ENCODE data around the gene SLMAP. TPM values are rescaled to one million over a fixed set of nuclear protein-coding genes. Genes with fewer than 3 reads are reported as not detected.

The SLMAP gene
- total and polyA plus RNA-seq, 2 experiments from 2014 or later: 28.4 to 45.2 TPM

- H3K27ac ChIP-seq: no peak overlapping the region
- TF ChIP-seq CTCF (IDR thresholded peaks at IDR 0.05; ENCODE audit: low read depth, low read length): no peak
- no peak overlapping the region for H3K4me3 ChIP-seq
- H3K27me3 ChIP-seq: no peaks in the 10 kb centered on the region
- H3K4me1 ChIP-seq (ENCODE audit: low read depth): no peaks in the 10 kb centered on the region
- no peaks in the 10 kb centered on the region for H3K9me3 ChIP-seq (ENCODE audit: low read depth)
- DNase-seq (ENCODE audit: low read depth in 1 of 2, low spot score in 1 of 2): no peak
- H3K36me3 ChIP-seq: no peaks in the 10 kb centered on the region
Observed at GRCh38 chr3:57730682-57731081, 25.4 kb upstream of the SLMAP start.

GRCh38 chr3:57731311-57731710 is 24.8 kb upstream of the SLMAP start:
- no peaks in the 10 kb centered on the region for H3K9me3 ChIP-seq (ENCODE audit: low read depth)
- no peak for DNase-seq (ENCODE audit: low read depth in 1 of 2, low spot score in 1 of 2)
- TF ChIP-seq CTCF (IDR thresholded peaks at IDR 0.05; ENCODE audit: low read depth, low read length): no peak
- no peak overlapping the region for H3K27ac ChIP-seq
- no peaks in the 10 kb centered on the region for H3K36me3 ChIP-seq
- no peaks in the 10 kb centered on the region for H3K4me1 ChIP-seq (ENCODE audit: low read depth)
- H3K4me3 ChIP-seq: no peak overlapping the region
- H3K27me3 ChIP-seq: no peaks in the 10 kb centered on the region

- no peak for DNase-seq (ENCODE audit: low read depth in 1 of 2, low spot score in 1 of 2)
- Histone ChIP-seq H3K27ac (no peak overlapping the region), H3K9me3 (ENCODE audit: low read depth) (no peaks in the 10 kb centered on the region), H3K27me3 (no peaks in the 10 kb centered on the region), H3K4me1 (ENCODE audit: low read depth) (no peaks in the 10 kb centered on the region), H3K4me3 (no peak overlapping the region), H3K36me3 (no peaks in the 10 kb centered on the region)
- no peak for TF ChIP-seq CTCF (IDR thresholded peaks at IDR 0.05; ENCODE audit: low read depth, low read length)
Observed at GRCh38 chr3:57733790-57734189, 22.3 kb upstream of the SLMAP start.

DNA sequence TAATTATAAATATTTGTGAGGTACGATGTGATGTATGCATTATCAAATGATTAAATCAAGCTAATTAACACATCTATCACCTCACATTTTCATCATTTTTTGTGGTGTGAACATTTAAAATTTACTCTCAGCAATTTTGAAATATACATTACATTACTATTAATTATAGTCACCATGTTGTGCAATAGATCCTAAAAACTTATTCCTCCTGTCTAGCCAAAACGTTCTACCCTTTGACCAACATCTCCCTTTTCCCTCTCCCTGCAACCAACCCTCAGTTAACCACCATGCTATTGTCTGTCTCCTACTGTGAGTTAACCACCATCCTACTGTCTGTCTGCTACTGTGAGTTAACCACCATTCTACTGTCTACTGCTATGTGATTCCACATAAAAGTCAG is 20.7 kb upstream of the SLMAP start:
- H3K4me1 ChIP-seq (ENCODE audit: low read depth): no peaks in the 10 kb centered on the region
- H3K4me3 ChIP-seq: no peak overlapping the region
- TF ChIP-seq CTCF (IDR thresholded peaks at IDR 0.05; ENCODE audit: low read depth, low read length): no peak
- no peaks in the 10 kb centered on the region for H3K27me3 ChIP-seq
- H3K27ac ChIP-seq: no peak overlapping the region
- H3K36me3 ChIP-seq: no peaks in the 10 kb centered on the region
- no peaks in the 10 kb centered on the region for H3K9me3 ChIP-seq (ENCODE audit: low read depth)
- no peak for DNase-seq (ENCODE audit: low read depth in 1 of 2, low spot score in 1 of 2)

DNA sequence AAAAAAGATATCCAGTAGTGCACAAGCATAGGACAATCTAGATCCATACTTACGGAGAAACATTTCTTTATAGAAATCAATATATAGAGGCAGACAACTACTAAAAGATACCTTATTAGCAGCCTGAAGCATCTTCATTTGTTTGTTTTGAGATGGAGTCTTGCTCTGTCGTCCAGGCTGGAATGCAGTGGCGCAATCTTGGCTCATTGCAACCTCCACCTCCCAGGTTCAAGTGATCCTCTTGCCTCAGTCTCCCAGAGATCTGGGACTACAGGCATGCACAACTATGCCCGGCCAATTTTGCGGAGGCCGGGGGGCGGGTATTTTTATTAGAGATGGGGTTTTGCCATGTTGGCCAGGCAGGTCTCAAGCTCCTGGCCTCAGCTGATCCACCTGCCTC is 18.3 kb upstream of the SLMAP start:
- Histone ChIP-seq H3K4me3 (no peak overlapping the region), H3K9me3 (ENCODE audit: low read depth) (no peaks in the 10 kb centered on the region), H3K27me3 (no peaks in the 10 kb centered on the region), H3K27ac (no peak overlapping the region), H3K36me3 (no peaks in the 10 kb centered on the region), H3K4me1 (ENCODE audit: low read depth) (no peaks in the 10 kb centered on the region)
- no peak for DNase-seq (ENCODE audit: low read depth in 1 of 2, low spot score in 1 of 2)
- no peak for TF ChIP-seq CTCF (IDR thresholded peaks at IDR 0.05; ENCODE audit: low read depth, low read length)

DNA sequence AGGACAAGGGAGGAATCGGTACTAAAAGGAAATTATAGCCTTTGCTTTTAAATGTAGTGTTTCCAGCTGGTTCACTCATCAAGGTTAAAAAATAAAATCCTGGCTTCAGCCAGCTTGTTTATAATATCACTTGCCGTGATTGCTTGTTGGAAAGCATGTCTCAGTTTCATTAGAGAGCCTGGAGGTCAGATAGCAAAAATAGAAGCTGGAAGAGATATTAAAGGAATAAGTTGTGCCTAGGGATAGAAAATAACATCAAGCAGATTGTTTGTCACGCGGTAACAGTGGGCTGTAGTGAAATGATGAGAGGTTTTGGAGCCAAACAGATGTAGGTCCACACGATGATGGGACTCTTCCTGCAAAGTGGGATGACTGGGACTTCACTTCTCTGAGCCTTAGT is 17.7 kb upstream of the SLMAP start:
- no peaks in the 10 kb centered on the region for H3K27me3 ChIP-seq
- no peak overlapping the region for H3K27ac ChIP-seq
- DNase-seq (ENCODE audit: low read depth in 1 of 2, low spot score in 1 of 2): no peak
- no peaks in the 10 kb centered on the region for H3K9me3 ChIP-seq (ENCODE audit: low read depth)
- no peaks in the 10 kb centered on the region for H3K4me1 ChIP-seq (ENCODE audit: low read depth)
- TF ChIP-seq CTCF (IDR thresholded peaks at IDR 0.05; ENCODE audit: low read depth, low read length): no peak
- no peaks in the 10 kb centered on the region for H3K36me3 ChIP-seq
- no peak overlapping the region for H3K4me3 ChIP-seq
